ENCODE results near the gene EID2B.

Gene EID2B

DNA sequence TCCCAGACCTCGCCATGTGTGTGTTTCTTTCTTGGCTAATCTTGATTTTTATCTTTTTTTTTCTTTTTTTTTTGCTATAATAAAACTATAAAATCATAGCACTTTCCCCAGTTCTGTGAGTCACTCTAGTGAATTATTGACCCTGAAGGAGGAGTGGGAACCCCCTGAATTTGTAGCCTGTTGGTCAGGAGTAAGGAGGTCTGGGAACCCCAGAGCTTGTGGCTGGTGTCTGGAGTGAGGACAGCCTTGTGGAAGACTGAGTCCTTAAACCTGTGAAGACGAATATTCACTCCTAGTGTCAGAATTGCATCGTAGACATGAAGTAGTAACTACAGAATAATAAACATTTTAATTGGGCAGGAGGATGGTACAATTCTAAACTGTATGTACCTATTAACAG is 7.4 kb downstream of the EID2B start:
- no peak for DNase-seq

- no peak for DNase-seq
Measured at GRCh38 chr19:39524495-39524894, 8.2 kb downstream of the EID2B start.

DNA sequence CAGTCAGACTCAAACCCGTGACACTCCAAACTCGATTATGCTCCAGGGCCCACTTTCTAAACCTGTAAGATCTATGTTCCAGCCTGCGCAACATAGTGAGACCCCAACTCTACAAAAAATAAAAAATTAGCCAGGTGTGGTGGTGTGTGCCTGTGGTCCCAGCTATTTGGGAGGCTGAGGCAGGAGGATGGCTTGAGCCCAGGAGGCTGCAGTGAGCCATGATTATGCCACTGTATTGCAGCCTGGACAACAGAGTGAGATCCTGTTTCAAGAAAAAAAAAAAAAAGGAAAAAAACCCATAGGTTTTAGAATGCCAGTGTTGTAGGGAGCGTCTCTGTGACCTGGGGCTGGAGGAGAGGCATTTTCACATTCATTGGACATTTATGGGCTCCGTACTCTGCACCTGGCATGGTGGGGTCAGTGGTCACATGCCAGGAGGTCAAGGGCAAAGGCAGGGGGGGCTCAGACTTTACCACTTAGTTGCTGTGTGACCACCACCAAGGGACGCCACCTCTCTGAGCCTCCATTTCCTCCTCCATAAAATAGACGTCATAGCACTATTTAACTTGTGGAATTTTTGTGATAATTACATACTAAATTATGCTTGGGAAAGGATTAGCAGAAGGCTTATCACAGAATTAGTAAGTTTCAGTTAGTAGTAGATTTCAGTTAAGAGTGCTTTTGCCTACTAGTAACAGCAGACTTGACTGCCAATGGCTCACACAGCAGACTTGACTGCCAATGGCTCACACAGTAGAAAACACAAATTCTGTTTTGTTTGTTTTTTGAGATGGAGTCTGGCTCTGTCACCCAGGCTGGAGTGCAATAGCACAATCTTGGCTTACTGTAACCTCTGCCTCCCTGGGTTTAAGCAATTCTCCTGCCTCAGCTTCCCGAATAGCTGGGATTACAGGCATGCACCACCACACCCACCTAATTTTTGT is 11.8 kb downstream of the EID2B start:
- no peak for DNase-seq

GRCh38 chr19:39518975-39519374 is 13.7 kb downstream of the EID2B start:
- DNase-seq: no peak

DNA sequence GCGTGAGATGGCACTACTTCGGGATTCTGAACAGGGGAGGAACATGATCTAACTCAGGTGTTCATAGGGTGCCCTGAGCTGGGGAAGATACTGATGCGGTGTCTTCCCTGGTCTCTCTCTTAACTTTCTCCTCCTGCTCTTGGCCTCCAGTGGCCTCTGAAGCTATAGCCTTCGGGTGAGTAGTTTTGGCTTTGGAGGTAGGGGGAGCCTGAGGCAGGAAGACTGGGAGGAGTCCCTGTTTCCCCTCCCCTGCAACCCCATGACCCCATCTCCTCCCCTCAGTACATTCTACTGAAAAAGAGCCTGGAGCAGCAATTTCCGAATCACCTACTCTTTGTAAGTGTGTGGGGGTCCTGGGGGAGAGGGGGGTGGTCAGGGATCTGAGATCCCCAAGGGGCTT is 14.2 kb downstream of the EID2B start:
- DNase-seq: no peak

- no peak for DNase-seq
Measured at GRCh38 chr19:39517432-39517831, 15.2 kb downstream of the EID2B start.

GRCh38 chr19:39516270-39516669 is 16.4 kb downstream of the EID2B start:
- DNase-seq: no peak

DNA sequence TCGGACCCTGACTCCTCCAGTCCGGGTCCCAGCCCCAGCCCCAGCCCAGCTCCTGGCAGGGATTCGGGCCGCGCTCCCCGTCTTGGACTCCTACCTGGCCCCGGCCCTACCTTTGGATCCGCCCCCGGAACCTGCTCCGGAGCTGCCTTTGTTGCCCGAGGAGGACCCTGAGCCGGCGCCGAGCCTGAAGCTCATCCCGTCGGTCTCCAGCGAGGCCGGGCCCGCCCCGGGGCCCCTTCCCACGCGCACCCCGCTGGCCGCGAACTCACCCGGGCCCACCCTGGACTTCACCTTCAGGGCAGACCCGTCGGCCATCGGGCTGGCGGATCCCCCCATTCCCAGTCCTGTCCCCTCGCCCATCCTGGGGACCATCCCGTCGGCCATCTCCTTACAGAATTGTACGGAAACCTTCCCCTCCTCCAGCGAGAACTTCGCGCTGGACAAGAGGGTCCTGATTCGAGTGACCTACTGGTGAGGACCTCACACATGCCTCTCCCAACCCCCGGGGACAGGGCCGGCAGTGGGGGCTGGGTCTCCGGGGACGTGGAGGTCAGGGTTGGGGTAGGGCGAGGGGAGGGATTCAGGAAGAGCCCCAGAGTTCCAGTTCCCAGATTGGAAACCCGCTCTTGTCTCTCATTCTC is 17.0 kb downstream of the EID2B start:
- no peak for DNase-seq

DNA sequence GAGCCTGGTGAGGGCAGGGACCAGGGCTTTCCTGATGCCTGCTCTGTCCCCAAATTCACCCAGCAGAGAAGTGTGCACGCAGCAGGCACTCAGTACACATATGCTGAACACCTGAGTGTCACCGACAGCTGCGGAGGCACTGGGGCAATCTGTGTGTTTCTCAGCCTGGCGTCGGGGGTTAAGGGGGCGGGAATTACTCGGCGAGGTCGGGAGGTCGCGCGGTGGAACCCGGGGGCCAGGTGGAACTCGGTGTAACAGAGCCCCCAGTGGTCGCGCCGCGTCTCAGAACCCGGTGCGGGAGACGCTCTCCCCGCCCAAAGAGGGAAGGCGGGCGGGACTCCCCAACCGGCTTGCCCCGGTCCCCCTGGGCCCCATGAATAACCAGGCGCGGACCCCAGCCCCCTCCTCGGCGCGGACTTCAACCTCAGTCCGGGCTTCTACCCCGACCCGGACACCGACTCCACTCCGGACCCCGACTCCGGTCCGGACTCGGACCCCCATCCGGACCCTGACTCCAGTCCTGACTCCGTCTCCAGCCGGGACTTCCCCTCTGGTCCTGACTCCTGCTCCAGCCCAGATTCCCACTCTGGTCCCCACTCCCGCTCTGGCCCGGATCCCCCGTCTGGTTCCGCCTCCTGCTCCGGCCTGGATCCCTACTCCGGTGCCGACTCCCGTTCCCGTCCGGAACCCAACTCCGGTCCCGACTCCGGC is 17.7 kb downstream of the EID2B start, which contains the start of gene SELENOV:
Gene SELENOV (plus strand): TSS at position 300 of the 711 bp plus-strand sequence. CDS start 74 bp downstream, at position 374.
- DNase-seq: no peak

GRCh38 chr19:39512988-39513387 is 19.7 kb downstream of the EID2B start:
- DNase-seq: no peak

GRCh38 chr19:39509233-39509632 is 23.4 kb downstream of the EID2B start:
- no peak for DNase-seq

GRCh38 chr19:39508629-39509028 is 24.0 kb downstream of the EID2B start:
- DNase-seq: no peak

DNA sequence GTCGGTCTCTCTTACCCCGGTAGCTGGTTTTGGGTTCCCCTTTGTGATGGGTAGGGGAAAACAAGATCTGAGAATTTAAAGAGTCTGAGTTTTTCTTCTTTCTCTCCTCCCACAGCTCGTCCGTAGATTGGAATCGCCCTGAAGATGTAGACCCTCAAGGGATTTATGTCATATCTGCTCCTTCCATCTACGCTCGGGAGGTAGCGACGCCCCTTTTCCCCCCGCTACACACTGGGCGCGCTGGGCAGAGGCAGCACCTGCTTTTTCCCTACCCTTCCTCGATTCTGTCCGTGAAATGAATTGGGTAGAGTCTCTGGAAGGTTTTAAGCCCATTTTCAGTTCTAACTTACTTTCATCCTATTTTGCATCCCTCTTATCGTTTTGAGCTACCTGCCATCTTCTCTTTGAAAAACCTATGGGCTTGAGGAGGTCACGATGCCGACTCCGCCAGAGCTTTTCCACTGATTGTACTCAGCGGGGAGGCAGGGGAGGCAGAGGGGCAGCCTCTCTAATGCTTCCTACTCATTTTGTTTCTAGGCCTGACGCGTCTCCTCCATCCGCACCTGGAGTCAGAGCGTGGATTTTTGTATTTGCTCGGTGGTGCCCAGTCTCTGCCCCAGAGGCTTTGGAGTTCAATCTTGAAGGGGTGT is 24.8 kb downstream of the EID2B start:
- DNase-seq: no peak

GRCh38 chr19:39506944-39507714 is 25.5 kb downstream of the EID2B start:
- DNase-seq: peak; percentile 29

GRCh38 chr19:39506598-39506943 is 26.1 kb downstream of the EID2B start:
- no peak for DNase-seq

DNA sequence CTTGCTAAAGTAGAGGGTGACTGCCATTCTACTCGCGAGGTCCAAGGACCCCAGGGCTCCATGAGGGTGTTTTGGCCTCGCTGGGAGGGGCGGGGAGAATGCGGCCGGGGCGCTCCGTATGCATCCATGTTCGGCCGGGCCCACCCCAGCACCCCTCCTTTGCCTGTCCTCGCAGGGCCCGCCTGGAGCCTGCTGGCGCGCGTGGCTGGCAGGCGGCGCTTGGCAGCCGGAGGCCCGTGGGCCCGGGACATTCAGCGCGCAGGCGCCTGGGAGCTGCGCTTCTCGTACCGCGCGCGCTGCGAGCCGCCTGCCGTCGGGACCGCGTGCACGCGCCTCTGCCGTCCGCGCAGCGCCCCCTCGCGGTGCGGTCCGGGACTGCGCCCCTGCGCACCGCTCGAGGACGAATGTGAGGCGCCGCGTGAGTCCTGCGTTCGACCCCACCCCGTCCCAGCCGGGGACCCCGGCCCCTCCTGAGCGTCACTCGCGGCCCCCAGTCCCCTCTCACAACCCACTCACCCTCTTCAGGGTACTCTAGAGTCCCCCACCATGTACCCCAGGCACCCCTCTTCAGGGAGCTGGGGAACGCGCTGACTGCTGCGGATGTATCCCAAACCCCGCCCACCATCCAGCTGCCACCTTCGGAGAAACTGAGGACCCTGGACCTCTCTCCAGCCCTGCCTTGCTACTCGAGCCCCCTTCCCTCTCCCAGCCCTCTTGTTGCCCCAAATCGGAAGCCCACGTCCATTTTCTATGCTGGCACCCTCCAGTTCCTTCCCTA is 29.8 kb downstream of the EID2B start:
- DNase-seq: peak; percentile 67

- DNase-seq: no peak
Measured at GRCh38 chr19:39501340-39501739, 31.3 kb downstream of the EID2B start.

- DNase-seq: no peak
Measured at GRCh38 chr19:39500543-39500942, 32.1 kb downstream of the EID2B start.

- DNase-seq: no peak
Measured at GRCh38 chr19:39499932-39500331, 32.7 kb downstream of the EID2B start.

- DNase-seq: no peak
Measured at GRCh38 chr19:39498798-39499642, 33.6 kb downstream of the EID2B start, which contains the start of gene DLL3. DLL3 (plus strand) TSS chr19:39498947; CDS start chr19:39498975, 28 bp downstream.
